Activated CD8-positive, alpha-beta memory T cell treated with anti-CD3 and anti-CD28 coated beads, Interleukin-2, amount 50 U/mL, for 1 hour (primary cell): ENCODE results near the gene MYRF.

Experiments
- DNase-seq: peaks from one replicate; pipeline ENCODE4 v3.0.0-alpha.2; 2020; ENCODE audit errors: extremely low read depth

The MYRF gene

DNA sequence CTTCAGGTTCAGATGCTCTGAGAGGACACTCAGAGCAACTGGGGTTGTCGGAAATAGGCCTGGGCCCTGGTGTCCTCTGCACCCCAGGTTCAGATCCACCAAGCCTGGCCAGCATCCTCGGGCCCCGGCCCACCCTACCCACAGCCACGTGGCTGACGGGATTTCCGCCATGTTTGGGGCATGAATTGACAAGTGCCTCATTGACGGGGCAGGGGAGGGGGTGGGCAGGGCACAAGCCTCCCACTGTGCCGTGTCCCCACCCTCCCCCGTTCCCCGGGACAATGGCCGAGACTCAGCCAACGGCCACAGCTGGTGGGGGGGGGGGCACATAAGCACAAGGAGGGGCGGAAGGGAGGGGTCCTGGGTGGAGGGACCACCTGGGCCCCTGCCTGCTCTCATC is 8.5 kb downstream of the MYRF start:
- DNase-seq: no peak

GRCh38 chr11:61761440-61762222 is 9.2 kb downstream of the MYRF start:
- DNase-seq: no peak

DNA sequence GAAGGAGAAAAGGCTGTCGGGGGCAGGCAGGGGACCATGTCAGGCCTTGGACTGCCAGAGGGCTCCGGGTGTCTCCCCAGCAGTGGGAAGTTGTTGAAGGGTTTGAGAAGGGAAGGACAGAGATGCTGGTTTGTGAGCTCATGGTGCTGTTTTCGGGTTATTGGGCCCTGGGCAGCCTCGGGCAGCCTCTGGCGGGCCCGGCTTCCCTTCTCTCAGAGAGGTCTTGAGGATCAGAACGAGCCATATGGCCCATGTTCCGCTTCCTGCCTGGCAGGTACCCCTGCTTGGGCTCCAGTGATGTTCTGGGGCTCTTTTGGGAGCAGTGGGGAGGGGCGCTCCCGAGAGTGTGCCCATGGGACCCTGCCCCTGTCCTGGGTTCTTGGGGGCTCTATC is 9.8 kb downstream of the MYRF start:
- DNase-seq: no peak

DNA sequence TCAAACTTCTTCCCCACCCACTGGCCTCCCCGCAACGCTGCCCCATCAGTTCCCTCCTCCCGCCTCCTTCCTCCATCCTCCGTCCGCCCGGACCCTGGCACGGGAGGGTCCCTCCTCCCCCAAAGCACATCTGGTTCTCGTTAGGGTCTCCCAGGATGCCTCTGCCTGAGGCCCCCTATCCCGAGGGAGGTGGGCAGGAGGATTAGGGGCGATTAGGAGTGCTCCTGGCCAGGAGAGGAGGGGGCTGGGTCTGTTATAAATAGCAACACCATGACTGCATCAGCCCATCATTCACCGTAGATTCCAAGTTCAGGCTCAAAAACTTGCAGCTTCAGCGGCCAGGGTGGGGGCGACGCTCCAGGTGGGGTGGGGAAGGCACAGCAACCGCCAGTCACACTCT is 10.4 kb downstream of the MYRF start:
- DNase-seq: no peak

DNA sequence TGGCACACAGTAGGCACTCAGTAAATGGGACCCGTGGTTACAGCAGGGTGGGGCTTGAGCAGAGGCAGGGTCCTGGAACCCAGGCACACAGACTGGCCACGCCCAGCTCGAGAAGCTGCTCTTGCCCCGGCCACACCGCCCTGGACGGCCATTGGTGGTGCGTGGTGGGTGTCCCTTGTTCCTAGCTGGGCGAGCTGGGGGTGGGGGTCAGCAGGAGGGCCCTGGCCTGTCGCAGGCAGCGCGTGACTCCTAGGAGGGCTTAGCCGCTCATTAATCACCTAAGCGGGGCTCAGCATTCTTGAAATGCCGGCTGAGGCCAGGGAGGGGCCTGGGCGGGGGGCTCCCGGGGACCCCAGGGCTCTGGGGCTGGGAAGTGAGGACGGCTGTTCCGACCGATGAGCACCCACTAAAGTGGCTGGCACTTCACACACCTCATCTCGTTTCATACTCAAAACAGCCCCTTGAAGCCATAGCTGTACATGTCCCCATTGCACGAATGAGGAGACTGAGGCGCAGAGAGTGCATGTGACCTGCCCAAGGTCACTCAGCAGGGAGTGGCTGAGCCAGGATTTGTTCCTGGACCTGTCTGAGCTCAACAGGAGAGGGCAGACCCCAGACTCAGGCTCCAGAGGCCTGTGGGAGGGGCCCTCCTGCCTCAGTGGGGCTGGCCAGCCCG is 11.6 kb downstream of the MYRF start:
- DNase-seq: no peak

DNA sequence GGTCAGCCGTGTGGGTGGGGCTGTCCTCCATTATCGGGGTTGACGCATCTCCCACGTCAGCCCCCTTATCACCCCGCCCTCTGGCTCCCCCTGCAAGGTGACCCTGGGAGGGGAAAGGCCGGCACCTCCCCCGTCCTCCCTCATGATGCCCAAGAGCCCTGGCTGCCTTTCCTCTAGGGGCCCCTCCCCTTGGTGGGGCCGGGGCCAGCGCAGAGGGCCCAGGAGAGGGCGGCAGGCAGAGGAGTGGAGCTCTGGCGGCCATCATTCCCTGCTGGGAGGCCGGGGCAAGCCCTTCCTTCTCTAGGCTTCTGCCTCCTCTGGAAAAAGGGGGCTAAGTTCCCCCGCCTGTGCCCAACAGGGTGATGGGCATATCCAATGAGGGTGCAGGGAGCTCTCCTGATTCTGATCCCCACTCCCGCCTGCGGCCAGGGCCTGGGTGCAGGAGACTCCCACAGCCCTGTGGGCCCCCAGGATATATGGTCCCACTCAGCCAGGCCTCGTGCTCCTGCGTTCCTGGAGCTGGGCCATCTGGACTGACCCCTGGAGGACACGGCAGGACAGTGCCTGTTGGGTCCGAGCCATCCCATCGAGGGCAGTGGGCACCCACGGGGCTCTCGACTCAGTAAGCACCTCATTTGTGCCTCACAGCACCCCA is 12.3 kb downstream of the MYRF start:
- DNase-seq: no peak

DNA sequence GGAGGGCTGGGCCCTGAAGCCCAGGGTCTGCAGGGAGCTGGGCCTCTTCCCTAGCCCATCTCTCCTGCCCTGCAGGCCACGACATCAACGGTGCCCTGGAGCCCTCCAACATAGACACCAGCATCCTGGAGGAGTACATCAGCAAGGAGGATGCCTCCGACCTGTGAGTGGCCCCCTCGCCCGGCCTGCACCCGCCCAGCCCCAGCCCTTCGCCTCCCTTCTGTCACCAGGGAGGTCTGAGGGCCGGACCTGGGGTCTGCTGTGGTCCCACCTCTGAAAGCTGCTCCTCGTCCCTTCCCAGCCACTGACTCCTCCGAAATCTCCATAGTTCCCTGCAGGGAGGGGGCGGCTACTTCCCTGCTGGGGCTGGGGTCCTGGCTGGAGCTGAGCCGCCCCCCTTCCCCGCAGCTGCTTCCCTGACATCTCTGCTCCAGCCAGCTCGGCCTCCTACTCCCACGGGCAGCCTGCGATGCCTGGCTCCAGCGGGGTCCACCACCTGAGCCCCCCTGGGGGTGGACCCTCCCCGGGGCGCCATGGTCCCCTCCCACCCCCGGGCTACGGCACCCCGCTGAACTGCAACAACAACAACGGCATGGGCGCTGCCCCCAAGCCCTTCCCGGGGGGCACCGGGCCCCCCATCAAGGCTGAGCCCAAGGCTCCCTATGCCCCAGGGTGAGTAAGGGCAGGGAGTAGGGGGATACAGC is 13.3 kb downstream of the MYRF start:
- no peak for DNase-seq

GRCh38 chr11:61766353-61766841 is 14.0 kb downstream of the MYRF start:
- DNase-seq: no peak

- DNase-seq: no peak
Observed at GRCh38 chr11:61768376-61769076, 16.1 kb downstream of the MYRF start.

- DNase-seq: no peak
Observed at GRCh38 chr11:61769169-61769920, 16.9 kb downstream of the MYRF start.

DNA sequence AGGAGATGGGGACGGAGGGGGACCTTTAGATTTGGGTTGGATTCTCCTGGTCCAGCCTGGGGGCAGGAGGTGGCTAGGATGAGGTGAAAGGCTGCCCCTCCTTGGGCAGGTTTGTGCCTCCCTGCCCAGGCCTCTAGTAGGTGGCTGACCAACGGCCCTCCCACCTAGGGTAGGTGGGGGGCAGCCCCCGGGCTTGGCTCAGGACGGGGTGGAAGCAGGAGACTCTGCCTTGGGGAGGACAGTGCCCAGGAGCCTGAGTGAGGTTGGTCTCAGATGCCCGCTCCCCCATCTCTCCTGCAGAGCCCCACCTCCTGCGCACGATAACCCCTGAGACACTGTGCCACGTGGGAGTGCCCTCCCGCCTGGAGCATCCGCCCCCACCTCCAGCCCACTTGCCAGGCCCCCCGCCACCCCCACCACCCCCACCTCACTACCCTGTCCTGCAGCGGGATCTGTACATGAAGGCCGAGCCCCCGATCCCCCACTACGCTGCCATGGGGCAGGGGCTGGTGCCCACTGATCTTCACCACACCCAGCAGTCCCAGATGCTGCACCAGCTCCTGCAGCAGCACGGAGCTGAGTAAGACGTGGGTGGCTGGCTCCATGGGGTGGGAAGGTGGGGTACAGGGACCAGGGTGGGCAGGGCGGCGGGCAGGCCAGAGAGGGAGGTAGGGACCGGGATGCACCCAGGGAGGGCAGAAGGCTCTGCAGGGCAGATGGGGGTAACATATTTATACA is 17.7 kb downstream of the MYRF start:
- no peak for DNase-seq

- DNase-seq: no peak
Observed at GRCh38 chr11:61771195-61771894, 18.9 kb downstream of the MYRF start.

DNA sequence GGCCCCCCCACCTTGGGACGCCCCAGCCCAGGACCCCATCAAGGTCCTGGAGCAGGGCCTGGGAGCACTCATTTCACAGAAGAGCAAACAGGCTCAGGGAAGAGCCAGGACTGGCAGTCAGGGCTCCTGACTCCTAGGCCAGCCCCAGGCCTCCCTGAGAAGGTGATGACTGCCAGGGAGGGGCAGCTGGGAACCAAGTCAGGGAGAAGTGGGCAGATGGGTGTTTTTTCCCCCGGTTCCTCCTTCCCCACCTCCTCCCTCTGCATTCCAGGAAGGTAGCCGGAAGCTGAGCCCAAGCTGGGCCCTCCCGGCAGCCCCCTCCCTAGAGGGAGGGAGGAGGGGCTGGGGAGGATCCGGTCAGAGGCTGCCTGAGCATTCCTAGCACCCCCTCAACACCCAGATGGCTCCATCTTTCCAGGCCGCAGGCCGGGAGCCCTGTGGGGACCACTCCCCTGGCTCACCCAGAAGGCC is 19.6 kb downstream of the MYRF start:
- DNase-seq: no peak

GRCh38 chr11:61773356-61773755 is 20.9 kb downstream of the MYRF start:
- no peak for DNase-seq

DNA sequence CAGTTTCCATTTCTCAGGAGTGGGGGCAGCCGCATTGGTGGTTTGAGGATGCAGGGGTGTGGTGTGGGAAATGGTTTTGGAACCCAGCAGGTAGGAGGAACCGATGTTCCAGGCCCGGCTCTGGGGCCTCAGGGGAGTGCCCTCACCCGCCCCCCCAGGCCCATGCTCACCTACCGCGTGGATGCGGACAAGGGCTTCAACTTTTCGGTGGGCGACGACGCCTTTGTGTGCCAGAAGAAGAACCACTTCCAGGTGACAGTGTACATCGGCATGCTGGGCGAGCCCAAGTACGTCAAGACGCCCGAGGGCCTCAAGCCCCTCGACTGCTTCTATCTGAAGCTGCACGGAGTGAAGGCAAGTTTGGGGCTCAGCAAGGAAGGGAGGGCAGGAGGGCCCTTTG is 21.4 kb downstream of the MYRF start:
- no peak for DNase-seq

GRCh38 chr11:61774411-61774810 is 22.0 kb downstream of the MYRF start:
- DNase-seq: no peak

GRCh38 chr11:61775106-61775505 is 22.7 kb downstream of the MYRF start:
- no peak for DNase-seq

DNA sequence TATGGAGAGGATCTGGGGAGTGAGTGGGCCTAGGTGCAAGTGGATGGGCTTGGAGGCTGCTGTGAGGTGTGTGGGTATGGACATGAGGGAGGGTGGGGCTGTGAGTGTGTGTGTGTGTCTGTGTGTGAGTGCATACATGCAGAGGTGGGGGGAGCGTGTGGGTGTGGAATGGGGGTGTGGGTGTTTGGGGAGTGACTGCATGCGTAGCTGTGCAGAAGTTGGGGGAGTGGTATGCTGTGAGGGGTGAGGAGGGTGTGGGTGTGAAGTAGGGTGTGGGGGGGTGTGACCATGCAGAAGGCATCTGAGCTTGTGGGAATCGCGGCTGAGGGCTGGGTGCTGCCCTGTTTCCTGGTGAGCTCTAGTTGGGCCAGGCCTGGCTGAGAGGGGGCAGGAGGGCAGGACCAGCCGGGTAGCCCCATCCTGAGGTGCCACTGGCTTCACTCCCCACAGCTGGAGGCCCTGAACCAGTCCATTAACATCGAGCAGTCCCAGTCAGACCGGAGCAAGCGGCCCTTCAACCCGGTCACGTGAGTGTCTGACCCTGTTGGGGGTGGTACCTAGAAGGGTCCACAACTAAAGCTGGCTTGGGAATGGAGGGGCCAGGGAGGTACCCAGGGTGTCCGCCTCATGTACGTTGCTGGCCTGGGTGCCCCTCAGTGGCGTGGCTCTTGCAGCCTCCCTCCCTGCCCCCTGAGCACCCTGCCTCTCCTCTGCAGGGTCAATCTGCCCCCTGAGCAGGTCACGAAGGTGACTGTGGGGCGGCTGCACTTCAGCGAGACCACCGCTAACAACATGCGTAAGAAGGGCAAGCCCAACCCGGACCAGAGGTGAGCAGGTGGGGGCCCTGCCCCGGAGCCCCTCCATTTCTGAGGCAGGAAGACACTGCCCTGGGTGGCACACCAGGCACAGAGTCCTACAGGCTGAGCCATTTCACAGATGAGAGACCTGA is 23.4 kb downstream of the MYRF start:
- no peak for DNase-seq
